H9 (cell line): ENCODE data around the gene PRKCG. TPM values are rescaled to one million over a fixed set of nuclear protein-coding genes. Genes with fewer than 3 reads are reported as not detected.

Experiments
- DNase-seq: peaks from one replicate; pipeline ENCODE4 v3.0.0-alpha.2; 2017
- H2AFZ ChIP-seq: one replicate; pipeline ENCODE4 v1.6.1; 2013; ENCODE audit warnings: mild to moderate bottlenecking, low read length, control low read depth, moderate library complexity
- H2AK5ac ChIP-seq: 2 replicates; pipeline ENCODE4 v1.6.1; 2013; ENCODE audit warnings: low read length, control low read depth, mixed read lengths; ENCODE audit not compliant: insufficient read length
- H2BK120ac ChIP-seq: one replicate; pipeline ENCODE4 v1.6.1; 2013; ENCODE audit warnings: low read depth, mild to moderate bottlenecking, low read length, control low read depth, inconsistent platforms; ENCODE audit not compliant: poor library complexity, severe bottlenecking
- H2BK12ac ChIP-seq: 2 replicates; pipeline ENCODE4 v1.6.1; 2013; ENCODE audit warnings: low read length, control low read depth, mixed read lengths, low read depth; ENCODE audit not compliant: insufficient read length
- H2BK15ac ChIP-seq: 2 replicates; pipeline ENCODE4 v1.6.1; 2013; ENCODE audit warnings: low read depth, low read length, control low read depth
- H2BK20ac ChIP-seq: one replicate; pipeline ENCODE4 v1.6.1; 2013; ENCODE audit warnings: low read depth, mild to moderate bottlenecking, low read length, control low read depth, inconsistent platforms; ENCODE audit not compliant: poor library complexity, severe bottlenecking
- H2BK5ac ChIP-seq: 2 replicates; pipeline ENCODE4 v1.6.1; 2013; ENCODE audit warnings: low read length, control low read depth, mixed read lengths; ENCODE audit not compliant: insufficient read length
- H3K14ac ChIP-seq: 2 replicates; pipeline ENCODE4 v1.6.1; 2013; ENCODE audit warnings: low read length, control low read depth; ENCODE audit not compliant: insufficient read depth
- H3K18ac ChIP-seq: 2 replicates; pipeline ENCODE4 v1.6.1; 2013; ENCODE audit warnings: low read depth, mild to moderate bottlenecking, mixed read lengths, low read length, control low read depth; ENCODE audit not compliant: insufficient read length
- H3K23ac ChIP-seq: 2 replicates; pipeline ENCODE4 v1.6.1; 2013; ENCODE audit warnings: low read length, control low read depth, mixed read lengths, low read depth; ENCODE audit not compliant: insufficient read length
- H3K23me2 ChIP-seq: 2 replicates; pipeline ENCODE4 v1.6.1; 2013; ENCODE audit warnings: low read depth, mild to moderate bottlenecking, mixed read lengths, low read length, control low read depth; ENCODE audit not compliant: insufficient read length, poor library complexity, severe bottlenecking
- H3K27ac ChIP-seq: 2 replicates; pipeline ENCODE4 v1.5.1; 2013; ENCODE audit warnings: low read length, control low read depth, mixed read lengths, low read depth; ENCODE audit not compliant: insufficient read length
- H3K27me3 ChIP-seq: 2 replicates; pipeline ENCODE4 v1.6.1; 2013; ENCODE audit warnings: low read length, control low read depth, inconsistent platforms; ENCODE audit not compliant: insufficient read depth
- H3K4ac ChIP-seq: 2 replicates; pipeline ENCODE4 v1.6.1; 2013; ENCODE audit warnings: low read depth, mild to moderate bottlenecking, control low read depth, inconsistent platforms, low read length, moderate library complexity
- H3K4me1 ChIP-seq: 2 replicates; pipeline ENCODE4 v1.6.1; 2013; ENCODE audit warnings: low read length, control low read depth, inconsistent platforms; ENCODE audit not compliant: insufficient read depth
- H3K4me2 ChIP-seq: 2 replicates; pipeline ENCODE4 v1.6.1; 2013; ENCODE audit warnings: low read length, control low read depth, mixed read lengths; ENCODE audit not compliant: insufficient read length, insufficient read depth
- H3K56ac ChIP-seq: 2 replicates; pipeline ENCODE4 v1.6.1; 2013; ENCODE audit warnings: low read depth, mild to moderate bottlenecking, mixed read lengths, low read length, control low read depth; ENCODE audit not compliant: insufficient read length
- H3K79me1 ChIP-seq: 2 replicates; pipeline ENCODE4 v1.6.1; 2013; ENCODE audit warnings: low read depth, mild to moderate bottlenecking, moderate library complexity, low read length, control low read depth, inconsistent platforms; ENCODE audit not compliant: insufficient read depth, poor library complexity, severe bottlenecking
- H3K79me2 ChIP-seq: 2 replicates; pipeline ENCODE4 v1.6.1; 2013; ENCODE audit warnings: low read length, control low read depth, inconsistent platforms; ENCODE audit not compliant: insufficient read depth
- H3K9ac ChIP-seq: 2 replicates; pipeline ENCODE4 v1.6.1; 2013; ENCODE audit warnings: low read length, control low read depth, mixed read lengths; ENCODE audit not compliant: insufficient read length; ENCODE audit errors: extremely low read depth
- H3K9me3 ChIP-seq: one replicate; pipeline ENCODE4 v1.6.1; 2013; ENCODE audit warnings: low read depth, low read length, inconsistent platforms; ENCODE audit not compliant: control insufficient read depth
- H3T11ph ChIP-seq: one replicate; pipeline ENCODE4 v1.6.1; 2013; ENCODE audit warnings: mild to moderate bottlenecking, low read length, control low read depth, inconsistent platforms
- H4K20me1 ChIP-seq: one replicate; pipeline ENCODE4 v1.6.1; 2013; ENCODE audit not compliant: control insufficient read depth, insufficient read length, insufficient read depth
- H4K5ac ChIP-seq: 2 replicates; pipeline ENCODE4 v1.6.1; 2013; ENCODE audit warnings: low read depth, mild to moderate bottlenecking, mixed read lengths, low read length, control low read depth; ENCODE audit not compliant: insufficient read length
- H4K8ac ChIP-seq: replicated peaks from 2 replicates; pipeline ENCODE4 v1.6.1; 2013; ENCODE audit warnings: low read length, control low read depth, mixed read lengths, low read depth; ENCODE audit not compliant: insufficient read length
- H4K91ac ChIP-seq: 2 replicates; pipeline ENCODE4 v1.6.1; 2013; ENCODE audit warnings: low read depth, mild to moderate bottlenecking, moderate library complexity, mixed read lengths, low read length, control low read depth; ENCODE audit not compliant: insufficient read length
- H3K27ac Mint-ChIP-seq, 3 experiments: 2 replicates in 2 of 3; 3 replicates in 1 of 3; pipeline ENCODE4 v1.8.0; 2020 to 2021; ENCODE audit warnings: mixed read lengths in 3 of 3, mild to moderate bottlenecking in 1 of 3, moderate library complexity in 1 of 3
- H3K27me3 Mint-ChIP-seq: 2 replicates; pipeline ENCODE4 v1.8.0; 2021; ENCODE audit warnings: low read depth, mild to moderate bottlenecking, moderate library complexity, mixed read lengths
- H3K36me3 Mint-ChIP-seq, 3 experiments: 2 replicates in 2 of 3; 3 replicates in 1 of 3; pipeline ENCODE4 v1.8.0; 2020 to 2021; ENCODE audit warnings: low read depth in 3 of 3, mixed read lengths in 3 of 3; ENCODE audit not compliant: insufficient read depth in 1 of 3
- H3K4me1 Mint-ChIP-seq, 2 experiments: 2 replicates each; pipeline ENCODE4 v1.8.0; 2020; ENCODE audit warnings: mixed read lengths in 2 of 2
- H3K4me3 Mint-ChIP-seq, 2 experiments: 2 replicates in 1 of 2; 3 replicates in 1 of 2; pipeline ENCODE4 v1.8.0; 2020 to 2021; ENCODE audit warnings: mild to moderate bottlenecking in 2 of 2, mixed read lengths in 2 of 2, moderate library complexity in 1 of 2
- H3K9me3 Mint-ChIP-seq, 2 experiments: 2 replicates in 1 of 2; 3 replicates in 1 of 2; pipeline ENCODE4 v1.8.0; 2020; ENCODE audit warnings: mild to moderate bottlenecking in 2 of 2, mixed read lengths in 2 of 2, moderate library complexity in 1 of 2
- CTCF ChIP-seq: fragments of 200-600 bp; sonication (generic); conservative IDR thresholded peaks from 3 replicates; pipeline ENCODE4 v1.8.0; 2021; ENCODE audit warnings: antibody characterized with exemption, mild to moderate bottlenecking
- WGBS: extraction: QIAGEN DNeasy Blood & Tissue Kit; methylation state at CpG from one replicate; pipeline ENCODE4 v1.1.7; 2013; ENCODE audit warnings: missing lambda C conversion rate, low lambda C conversion rate, mixed read lengths; ENCODE audit not compliant: insufficient read length; ENCODE audit errors: extremely low coverage; 5-methylcytosine and 5-hydroxymethylcytosine counted together
- total RNA-seq: library from RNA; stranded (reverse); gene quantifications from 2 replicates; pipeline ENCODE4 v1.2.1, GENCODE V29; 2021

The PRKCG gene
- total RNA-seq, 1 experiment from 2014 or later, result 8.8 TPM

- Histone ChIP-seq H3K79me2 (no peaks in the 10 kb centered on the region), H3K4me2 (no peak overlapping the region), H2BK12ac (no peak overlapping the region), H3K4ac (no peak overlapping the region), H3K79me1 (no peaks in the 10 kb centered on the region), H3K23me2 (peaks cover 12% of the 10 kb centered on the region), H3T11ph (no peak overlapping the region), H3K18ac (no peak overlapping the region), H3K56ac (no peak overlapping the region), H3K27me3 (no peaks in the 10 kb centered on the region), H3K27ac (no peak overlapping the region), H3K23ac (no peak overlapping the region), H2BK5ac (no peak overlapping the region), H2BK20ac (no peak overlapping the region), H2BK120ac (no peak overlapping the region), H4K8ac (no peak overlapping the region), H4K5ac (no peak overlapping the region), H3K14ac (no peak overlapping the region), H2AK5ac (no peak overlapping the region), H4K91ac (no peak overlapping the region), H3K4me1 (peaks cover 5% of the 10 kb centered on the region), H2BK15ac (no peak overlapping the region), H2AFZ (no peak overlapping the region), H4K20me1 (no peaks in the 10 kb centered on the region), H3K9ac (no peak overlapping the region), H3K9me3 (no peaks in the 10 kb centered on the region)
- no peak for TF ChIP-seq CTCF
- Mint-ChIP-seq H3K27me3 (peaks cover 20% of the 10 kb centered on the region), H3K9me3 (peaks cover 0 to 3% of the 10 kb centered on the region in 2 experiments; a peak in 1 of 5 replicates), H3K4me1 (peaks cover 19 to 35% of the 10 kb centered on the region in 2 experiments), H3K27ac (peak overlapping the region in 1 of 3 experiments; percentile 76; a peak in 1 of 7 replicates), H3K4me3 (peak overlapping the region in 1 of 2 experiments; percentile 31; a peak in 1 of 5 replicates), H3K36me3 (peaks cover 0 to 4% (median 0%) of the 10 kb centered on the region in 3 experiments; a peak in 1 of 7 replicates)
- no CpG with 5 or more reads among the region's 8 CpGs for WGBS
- DNase-seq, result no peak
These were observed 71.4 kb downstream of the PRKCG start for GRCh38 chr19:53953383-53953782.

Other genes with a start within 250 kb of the PRKCG start
- gene NLRP12, start 57.9 kb upstream of the PRKCG start, total RNA-seq, result 3.6 and 4.0 TPM in 2 replicates
- gene MYADM, start 14.3 kb upstream of the PRKCG start, total RNA-seq, result 116 and 123 TPM in 2 replicates
- gene CACNG7, start 27.1 kb downstream of the PRKCG start, total RNA-seq, result 22.1 and 22.7 TPM in 2 replicates
- 6.0 and 7.1 TPM in 2 replicates for gene CACNG8, start 80.7 kb downstream of the PRKCG start, total RNA-seq
- 1.6 and 2.0 TPM in 2 replicates for gene CACNG6, start 109.4 kb downstream of the PRKCG start, total RNA-seq
- 0.48 TPM in 1 of 2 replicates, not detected in the other for gene VSTM1, start 181.7 kb downstream of the PRKCG start, total RNA-seq
- not detected in 2 replicates for gene TARM1, start 199.2 kb downstream of the PRKCG start, total RNA-seq
- 0.24 and 0.53 TPM in 2 replicates for gene OSCAR, start 218.6 kb downstream of the PRKCG start, total RNA-seq
- 174 and 188 TPM in 2 replicates for gene NDUFA3, start 220.7 kb downstream of the PRKCG start, total RNA-seq
- gene TFPT, start 233.5 kb downstream of the PRKCG start, total RNA-seq, result 26.6 and 28.2 TPM in 2 replicates
- 82.1 and 84.4 TPM in 2 replicates for gene PRPF31, start 233.6 kb downstream of the PRKCG start, total RNA-seq